SK-N-MC (cell line): ENCODE results near the gene JPT1.

ENCODE experiments used
- DNase-seq: peaks from one replicate; pipeline ENCODE4 v3.0.0-alpha.2; 2011; ENCODE audit warnings: low read depth, low spot score
- H3K27ac ChIP-seq: fragments of 200-600 bp; sonication (generic); 2 replicates; pipeline ENCODE4 v1.5.1; 2016; ENCODE audit warnings: mixed run types
- H3K36me3 ChIP-seq: fragments of 200-600 bp; sonication (generic); 2 replicates; pipeline ENCODE4 v1.6.1; 2017; ENCODE audit warnings: antibody characterized with exemption, low read length, mixed read lengths; ENCODE audit not compliant: insufficient read depth
- H3K4me3 ChIP-seq: fragments of 200-600 bp; sonication (generic); 2 replicates; pipeline ENCODE4 v1.5.1; 2016
- H3K9ac ChIP-seq: fragments of 200-600 bp; sonication (generic); 2 replicates; pipeline ENCODE4 v1.8.0; 2017; ENCODE audit warnings: mixed run types, mixed read lengths; ENCODE audit not compliant: insufficient read length
- H3K9me3 ChIP-seq: fragments of 200-600 bp; sonication (generic); 2 replicates; pipeline ENCODE4 v1.6.1; 2017; ENCODE audit warnings: low read depth, mild to moderate bottlenecking, antibody characterized with exemption, low read length, moderate library complexity, mixed read lengths
- EZH2 ChIP-seq: fragments of 200-600 bp; sonication (generic); IDR thresholded peaks from one replicate; pipeline ENCODE4 v1.6.1; 2017; ENCODE audit warnings: antibody characterized with exemption
- FOXP2 ChIP-seq: optimal IDR thresholded peaks from 2 replicates; pipeline ENCODE3; 2011; ENCODE audit warnings: mild to moderate bottlenecking, moderate library complexity; ENCODE audit not compliant: insufficient read depth; ENCODE audit errors: extremely low read length, control extremely low read depth
- POLR2AphosphoS5 ChIP-seq: IDR thresholded peaks from 2 replicates; pipeline ENCODE4 v1.6.1; 2012; ENCODE audit warnings: mild to moderate bottlenecking, low read depth, low read length, borderline replicate concordance

The JPT1 gene

GRCh38 chr17:75154195-75155106 is at the start of gene JPT1:
JPT1 (minus strand) TSS chr17:75154512; CDS start chr17:75154397, 115 bp downstream.
- H3K27ac ChIP-seq: peak within 1 kb of the TSS; percentile 71
- TF ChIP-seq FOXP2 (no peak), POLR2AphosphoS5 (peak; percentile 99), EZH2 (no peak)

GRCh38 chr17:75199886-75200618 is 45.7 kb upstream of the JPT1 start:
- Histone ChIP-seq H3K27ac (no peak overlapping the region), H3K36me3 (no peaks in the 10 kb centered on the region), H3K4me3 (no peak overlapping the region), H3K9ac (no peak overlapping the region), H3K9me3 (no peaks in the 10 kb centered on the region)
- no peak for DNase-seq
- TF ChIP-seq EZH2 (no peak), POLR2AphosphoS5 (no peak), FOXP2 (no peak)

More at GRCh38 chr17:75154195-75155106, at the start of gene JPT1:
- Histone ChIP-seq H3K4me3 (peak within 1 kb of the TSS; percentile 86), H3K9me3 (no peaks in the 10 kb centered on the region), H3K9ac (peak within 1 kb of the TSS; percentile 86), H3K36me3 (peaks cover 4% of the 10 kb centered on the region)
- peak; percentile 90 for DNase-seq

GRCh38 chr17:75194879-75195278 is 40.6 kb upstream of the JPT1 start:
- H3K4me3 ChIP-seq: no peak overlapping the region
- no peak for TF ChIP-seq FOXP2
- TF ChIP-seq EZH2: no peak
- TF ChIP-seq POLR2AphosphoS5: no peak
- H3K27ac ChIP-seq: no peak overlapping the region
- DNase-seq: no peak
- H3K9ac ChIP-seq: no peak overlapping the region
- no peaks in the 10 kb centered on the region for H3K36me3 ChIP-seq
- no peaks in the 10 kb centered on the region for H3K9me3 ChIP-seq

- Histone ChIP-seq H3K27ac (no peak overlapping the region), H3K9ac (no peak overlapping the region), H3K4me3 (no peak overlapping the region), H3K9me3 (no peaks in the 10 kb centered on the region), H3K36me3 (no peaks in the 10 kb centered on the region)
- no peak for TF ChIP-seq FOXP2
- no peak for TF ChIP-seq POLR2AphosphoS5
- no peak for TF ChIP-seq EZH2
- no peak for DNase-seq
These were observed 37.3 kb upstream of the JPT1 start for GRCh38 chr17:75191584-75191983.

- H3K9me3 ChIP-seq: no peaks in the 10 kb centered on the region
- H3K9ac ChIP-seq: no peak overlapping the region
- H3K4me3 ChIP-seq: no peak overlapping the region
- H3K27ac ChIP-seq: no peak overlapping the region
- DNase-seq: no peak
- H3K36me3 ChIP-seq: no peaks in the 10 kb centered on the region
- TF ChIP-seq POLR2AphosphoS5 (no peak), FOXP2 (no peak), EZH2 (no peak)
These were observed 34.3 kb upstream of the JPT1 start for GRCh38 chr17:75188614-75189013.

GRCh38 chr17:75183999-75184884 is 29.9 kb upstream of the JPT1 start:
- Histone ChIP-seq H3K36me3 (peaks cover 17% of the 10 kb centered on the region), H3K27ac (peak overlapping the region; percentile 100; the same call in 1 of the 2 replicates), H3K9ac (no peak overlapping the region), H3K9me3 (no peaks in the 10 kb centered on the region), H3K4me3 (no peak overlapping the region)
- TF ChIP-seq FOXP2 (no peak), EZH2 (no peak), POLR2AphosphoS5 (no peak)
- no peak for DNase-seq

- H3K27ac ChIP-seq: peak within 1 kb of the TSS; percentile 100
- peak; percentile 88 for TF ChIP-seq POLR2AphosphoS5
- TF ChIP-seq EZH2: no peak
- peak; percentile 43 for TF ChIP-seq FOXP2
- H3K4me3 ChIP-seq: peak within 1 kb of the TSS; percentile 93
- peak within 1 kb of the TSS; percentile 98 for H3K9ac ChIP-seq
- peak; percentile 45 for DNase-seq
- peaks cover 31% of the 10 kb centered on the region for H3K36me3 ChIP-seq
- no peaks in the 10 kb centered on the region for H3K9me3 ChIP-seq
These were observed 28.5 kb upstream of the JPT1 start, which contains the start of gene SUMO2 for GRCh38 chr17:75182569-75183436. SUMO2 (minus strand) TSS chr17:75182959; CDS start chr17:75182834, 125 bp downstream.

- TF ChIP-seq POLR2AphosphoS5: no peak
- no peak for TF ChIP-seq EZH2
- TF ChIP-seq FOXP2: no peak
- Histone ChIP-seq H3K9ac (peak overlapping the region; percentile 98), H3K27ac (peak overlapping the region; percentile 100), H3K36me3 (peaks cover 37% of the 10 kb centered on the region), H3K9me3 (no peaks in the 10 kb centered on the region), H3K4me3 (peak overlapping the region; percentile 93)
- no peak for DNase-seq
These were observed 27.9 kb upstream of the JPT1 start for GRCh38 chr17:75182319-75182568.
